B cell (primary cell): ENCODE data around the gene CD207. TPM values are rescaled to one million over a fixed set of nuclear protein-coding genes. Genes with fewer than 3 reads are reported as not detected.

Experiments
- ATAC-seq: fragments of 200-7000 bp; cut with Tn5 transposase; one replicate; pipeline ENCODE4 v1.10.0; 2021; ENCODE audit warnings: low read depth, mild to moderate bottlenecking, moderate number of reproducible peaks, moderate library complexity
- CTCF ChIA-PET: fragments of 350-600 bp; sonication (Branson Sonifier 250); formaldehyde crosslinking; loops from one replicate; lab custom pipeline; 2021; ENCODE audit warnings: antibody characterized with exemption, inconsistent platforms; lab: Charles Lee
- POLR2A ChIA-PET: fragments of 350-600 bp; sonication (Branson Sonifier 250); formaldehyde crosslinking; loops from one replicate; lab custom pipeline; 2021; ENCODE audit warnings: antibody characterized with exemption; lab: Charles Lee
- DNase-seq: peaks from one replicate; pipeline ENCODE4 v3.0.0; 2013
- H2AFZ ChIP-seq: 2 replicates; pipeline ENCODE4 v1.6.1; 2012; ENCODE audit warnings: mild to moderate bottlenecking, low read depth, low read length; ENCODE audit not compliant: insufficient read depth, poor library complexity, severe bottlenecking
- H3K27ac ChIP-seq, 2 donors: 1 replicate in 1 of 2; 2 replicates in 1 of 2; pipeline ENCODE4 v1.5.1; 2012 to 2013; ENCODE audit warnings: low read length in 2 of 2, mild to moderate bottlenecking in 2 of 2, moderate library complexity in 1 of 2
- H3K27me3 ChIP-seq, 4 experiments: fragments of 200-600 bp in 1 of 4; sonication (generic) in 1 of 4; replicated peaks in 1 of 4; 1 replicate in 2 of 4; 2 replicates in 2 of 4; pipeline versions ENCODE4 v1.6.1 to v1.7.0; 2013 to 2016; ENCODE audit warnings: low read length in 3 of 4, mild to moderate bottlenecking in 2 of 4, mixed read lengths in 1 of 4, moderate library complexity in 1 of 4; ENCODE audit not compliant: insufficient read depth in 4 of 4, control insufficient read depth in 3 of 4; ENCODE audit errors: control extremely low read depth in 1 of 4
- H3K36me3 ChIP-seq, 2 experiments: replicated peaks in 1 of 2; 1 replicate in 1 of 2; 2 replicates in 1 of 2; pipeline versions ENCODE4 v1.6.1 to v1.7.1; 2013; ENCODE audit warnings: low read length in 1 of 2; ENCODE audit not compliant: insufficient read depth in 2 of 2, control insufficient read depth in 1 of 2; ENCODE audit errors: control extremely low read depth in 1 of 2, extremely low read depth in 1 of 2
- H3K4me1 ChIP-seq, 2 donors: fragments of 200-600 bp in 1 of 2; sonication (generic) in 1 of 2; 1 replicate in 1 of 2; 2 replicates in 1 of 2; pipeline versions ENCODE4 v1.5.1 to v1.6.1; 2013 to 2017; ENCODE audit warnings: low read length in 2 of 2; ENCODE audit not compliant: control insufficient read depth in 2 of 2, insufficient read depth in 2 of 2
- H3K4me2 ChIP-seq: replicated peaks from 2 replicates; pipeline ENCODE3; 2012; ENCODE audit warnings: mild to moderate bottlenecking, low read depth, low read length; ENCODE audit not compliant: poor library complexity, severe bottlenecking
- H3K4me3 ChIP-seq, 5 experiments: fragments of 200-600 bp in 1 of 5; sonication (generic) in 1 of 5; 1 replicate in 3 of 5; 2 replicates in 2 of 5; pipeline versions ENCODE4 v1.5.1 to v1.7.0; 2011 to 2016; ENCODE audit warnings: low read length in 4 of 5, mild to moderate bottlenecking in 4 of 5, low read depth in 2 of 5, control low read depth in 1 of 5, moderate library complexity in 1 of 5; ENCODE audit not compliant: insufficient read depth in 1 of 5; ENCODE audit errors: control extremely low read depth in 1 of 5, extremely low read depth in 1 of 5
- H3K79me2 ChIP-seq: fragments of 200-600 bp; sonication (generic); one replicate; pipeline ENCODE4 v1.6.0; 2016; ENCODE audit warnings: low read length; ENCODE audit not compliant: control insufficient read depth, insufficient read depth
- H3K9ac ChIP-seq: fragments of 200-600 bp; sonication (generic); 2 replicates; pipeline ENCODE4 v1.6.1; 2017; ENCODE audit warnings: mild to moderate bottlenecking, low read length, moderate library complexity
- H3K9me3 ChIP-seq, 3 donors: one replicate each; pipeline versions ENCODE4 v1.6.1 to v1.7.1; 2013; ENCODE audit warnings: low read length in 2 of 3; ENCODE audit not compliant: control insufficient read depth in 2 of 3, insufficient read depth in 1 of 3; ENCODE audit errors: control extremely low read depth in 1 of 3
- H4K20me1 ChIP-seq: 2 replicates; pipeline ENCODE4 v1.6.0; 2012; ENCODE audit warnings: mild to moderate bottlenecking, low read length; ENCODE audit not compliant: insufficient read depth, control insufficient read depth, poor library complexity, severe bottlenecking
- H3K27ac Mint-ChIP-seq: one replicate; pipeline ENCODE4 v1.8.0; 2021; ENCODE audit warnings: mixed read lengths
- H3K27me3 Mint-ChIP-seq: one replicate; pipeline ENCODE4 v1.8.0; 2021; ENCODE audit warnings: mixed read lengths
- H3K4me1 Mint-ChIP-seq: one replicate; pipeline ENCODE4 v1.8.0; 2021; ENCODE audit warnings: mixed read lengths
- H3K4me3 Mint-ChIP-seq: one replicate; pipeline ENCODE4 v1.8.0; 2021; ENCODE audit warnings: mixed read lengths
- H3K9me3 Mint-ChIP-seq: one replicate; pipeline ENCODE4 v1.8.0; 2022; ENCODE audit warnings: mixed read lengths; ENCODE audit not compliant: insufficient read depth
- CTCF ChIP-seq: fragments of 200-600 bp; IDR thresholded peaks from one replicate; pipeline ENCODE4 v1.8.0; 2022; ENCODE audit warnings: antibody characterized with exemption, mild to moderate bottlenecking
- EZH2 ChIP-seq: IDR thresholded peaks from 2 replicates; pipeline ENCODE4 v1.6.1; 2012; ENCODE audit warnings: borderline replicate concordance, low read depth, mild to moderate bottlenecking, moderate library complexity, low read length; ENCODE audit not compliant: insufficient read depth, poor library complexity, severe bottlenecking
- WGBS: methylation state at CpG from one replicate; pipeline ENCODE4 v1.1.5; 2013; ENCODE audit warnings: missing lambda C conversion rate; ENCODE audit not compliant: insufficient coverage; 5-methylcytosine and 5-hydroxymethylcytosine counted together
- intact Hi-C: fragments of 100-400 bp; cut with micrococcal nuclease; formaldehyde crosslinking; loops from one replicate; pipeline ENCODE4 v1.10.0; 2022
- polyA plus RNA-seq: library from polyadenylated mRNA; depleted of rRNA; stranded (reverse); fragments of >200 nt; gene quantifications from 2 replicates; pipeline ENCODE4 v1.2.3, GENCODE V29; 2012
- total RNA-seq, 2 donors: library from RNA; stranded (reverse); fragments of 120-200 nt in 1 of 2; gene quantifications; 1 replicate in 1 of 2; 2 replicates in 1 of 2; pipeline versions ENCODE4 v1.2.3 to v1.2.4, GENCODE V29; 2013 to 2022

CD207 gene
- total and polyA plus RNA-seq, 2 donors (not counting 1 experiment from before 2014, with no cell fraction given): not detected

- Histone ChIP-seq H3K9ac (no peak overlapping the region), H3K27me3 (peaks cover 0 to 10% (median 0%) of the 10 kb centered on the region in 4 experiments), H3K79me2 (no peaks in the 10 kb centered on the region), H3K27ac (no peak overlapping the region), H3K36me3 (no peaks in the 10 kb centered on the region), H4K20me1 (no peaks in the 10 kb centered on the region), H3K4me3 (no peak overlapping the region), H2AFZ (no peak overlapping the region), H3K4me2 (no peak overlapping the region), H3K4me1 (no peaks in the 10 kb centered on the region), H3K9me3 (no peaks in the 10 kb centered on the region)
- Mint-ChIP-seq H3K4me1 (no peaks in the 10 kb centered on the region), H3K9me3 (no peaks in the 10 kb centered on the region), H3K27ac (no peak overlapping the region), H3K27me3 (peaks cover 34% of the 10 kb centered on the region), H3K4me3 (no peak overlapping the region)
- DNase-seq: no peak
- POLR2A ChIA-PET: no interaction called here
- ATAC-seq: no peak
- intact Hi-C loops: no loop called here
- 69% methylated on average over 3 of the region's 4 CpGs for WGBS
- TF ChIP-seq CTCF (no peak), EZH2 (no peak)
- CTCF ChIA-PET: no interaction called here
Observed at GRCh38 chr2:70834881-70835280, 735 bp downstream of the CD207 start.

DNA sequence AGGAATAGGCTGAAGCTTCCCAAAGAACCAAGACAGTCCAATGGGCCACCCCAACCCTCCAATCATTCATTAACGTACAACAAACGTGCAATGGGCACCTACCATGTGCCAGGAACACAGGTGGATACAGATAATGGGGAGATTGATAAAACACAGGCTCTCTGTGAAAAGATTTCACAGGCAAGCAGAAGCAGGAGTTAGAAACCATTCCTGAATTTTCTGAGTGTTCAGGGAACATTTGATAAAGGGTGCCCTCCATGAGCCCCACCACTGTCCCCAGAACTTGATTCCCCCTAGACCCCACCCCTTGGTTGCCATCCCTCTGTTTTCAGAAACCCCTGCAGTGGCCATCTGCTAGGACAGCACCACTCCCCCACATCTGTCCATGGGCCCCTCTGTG is 1.5 kb downstream of the CD207 start:
- Mint-ChIP-seq H3K4me1 (no peaks in the 10 kb centered on the region), H3K27me3 (peaks cover 37% of the 10 kb centered on the region)

More for the DNA sequence above, 1.5 kb downstream of the CD207 start:
- WGBS: 80% methylated on average over 1 of the region's 2 CpGs
- Mint-ChIP-seq H3K4me3 (no peak overlapping the region), H3K27ac (no peak overlapping the region), H3K9me3 (no peaks in the 10 kb centered on the region)
- Histone ChIP-seq H3K4me2 (no peak overlapping the region), H4K20me1 (no peaks in the 10 kb centered on the region), H3K79me2 (no peaks in the 10 kb centered on the region), H3K4me3 (no peak overlapping the region), H3K27ac (no peak overlapping the region), H3K27me3 (peaks cover 0 to 10% (median 0%) of the 10 kb centered on the region in 4 experiments), H3K36me3 (no peaks in the 10 kb centered on the region), H3K4me1 (no peaks in the 10 kb centered on the region), H2AFZ (no peak overlapping the region), H3K9me3 (no peaks in the 10 kb centered on the region), H3K9ac (no peak overlapping the region)
- ChIA-PET POLR2A (no interaction called here), CTCF (no interaction called here)
- no peak for DNase-seq
- intact Hi-C loops: no loop called here
- TF ChIP-seq EZH2 (no peak), CTCF (no peak)
- no peak for ATAC-seq
